Suprapubic skin (tissue), 4 donors: ENCODE data around the gene CAMK4.

Experiments used
- CTCF ChIP-seq, 2 donors: fragments of 200-600 bp in 1 of 2; fragments of 450-650 bp in 1 of 2; sonication (generic) in 1 of 2; IDR thresholded peaks; one replicate each; pipeline ENCODE4 v1.5.1; 2016 to 2019; ENCODE audit warnings: antibody characterized with exemption in 2 of 2, mild to moderate bottlenecking in 1 of 2, moderate library complexity in 1 of 2
- EP300 ChIP-seq: sonication (generic); formaldehyde crosslinking; IDR thresholded peaks from one replicate; pipeline ENCODE4 v1.6.1; 2017; ENCODE audit warnings: antibody characterized with exemption
- POLR2A ChIP-seq, 2 donors: fragments of 450-650 bp; IDR thresholded peaks; one replicate each; pipeline ENCODE4 v1.6.1; 2017; ENCODE audit warnings: antibody characterized with exemption in 2 of 2, mild to moderate bottlenecking in 2 of 2, moderate library complexity in 2 of 2
- POLR2AphosphoS5 ChIP-seq, 3 donors: sonication (generic); formaldehyde crosslinking; IDR thresholded peaks; one replicate each; pipeline ENCODE4 v1.6.1; 2017; ENCODE audit warnings: antibody characterized with exemption in 3 of 3

- TF ChIP-seq EP300 = no peak
- no peak for TF ChIP-seq POLR2A (IDR thresholded peaks at IDR 0.05)
- no peak for TF ChIP-seq POLR2AphosphoS5 (IDR thresholded peaks at IDR 0.05)
- no peak for TF ChIP-seq CTCF (IDR thresholded peaks at IDR 0.05)
Measured at GRCh38 chr5:111511831-111512374, 287.7 kb downstream of the CAMK4 start.
